ENCODE data around the gene PROK1. TPM values are rescaled to one million over a fixed set of nuclear protein-coding genes. Genes with fewer than 3 reads are reported as not detected.

PROK1 gene
- total RNA-seq, 1 experiment from 2014 or later = not detected

DNA sequence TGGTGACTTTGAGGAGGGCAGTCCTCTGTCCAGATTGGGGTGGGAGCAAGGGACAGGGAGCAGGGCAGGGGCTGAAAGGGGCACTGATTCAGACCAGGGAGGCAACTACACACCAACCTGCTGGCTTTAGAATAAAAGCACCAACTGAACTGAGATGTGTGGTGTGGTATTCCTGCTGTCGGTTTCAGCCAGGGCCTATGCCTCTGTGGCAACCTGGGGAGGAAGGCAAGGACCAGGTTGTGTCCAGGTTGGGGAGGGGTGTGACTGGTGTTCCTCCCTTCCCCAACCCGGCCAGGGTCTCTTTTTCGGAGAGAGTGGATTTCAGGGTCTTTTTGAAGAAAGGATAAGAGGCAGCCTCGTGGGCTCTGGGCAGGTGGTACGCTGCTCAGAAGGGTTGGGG lies 6.3 kb downstream of the PROK1 start:
- Histone ChIP-seq H3K27me3 (replicated peaks; ENCODE audit: insufficient read depth, low read depth, low read length, poor library complexity) (peaks cover 16% of the 10 kb centered on the region), H3K36me3 (ENCODE audit: insufficient read depth, low read length, poor library complexity, severe bottlenecking) (no peaks in the 10 kb centered on the region), H3K4me3 (ENCODE audit: low read depth, low read length, poor library complexity, severe bottlenecking) (no peak overlapping the region), H3K4me1 (ENCODE audit: insufficient read depth, low read length, poor library complexity, severe bottlenecking) (no peaks in the 10 kb centered on the region), H3K9me3 (ENCODE audit: low read depth, low read length, poor library complexity, severe bottlenecking) (no peaks in the 10 kb centered on the region), H3K27ac (ENCODE audit: low read depth, low read length, poor library complexity, severe bottlenecking) (no peak overlapping the region)
- POLR2A ChIA-PET (ENCODE audit: low non-redundant PET) = no interaction called here
- no peak for DNase-seq (ENCODE audit: low spot score)
- intact Hi-C loops (cut with micrococcal nuclease; ENCODE audit: unreplicated experiment) = no loop called here
- no peak for TF ChIP-seq CTCF (conservative IDR thresholded peaks at IDR 0.05; ENCODE audit: low read depth, low read length)
- no peak for TF ChIP-seq EZH2 (IDR thresholded peaks at IDR 0.05; ENCODE audit: borderline replicate concordance, low read depth, low read length, poor library complexity, severe bottlenecking)
- CTCF ChIA-PET = no interaction called here
- BruUV-seq (replicated peaks) = no TSS peak

GRCh38 chr1:110460253-110461220 lies 9.6 kb downstream of the PROK1 start:
- no peak overlapping the region for H3K27ac ChIP-seq (ENCODE audit: low read depth, low read length, poor library complexity, severe bottlenecking)
- no TSS peak for BruUV-seq (replicated peaks)
- CTCF ChIA-PET = interaction anchor here (0.6 to 2.4 kb wide), 15 partner anchors 11 to 431 kb away, joined by 3 to 46 read pairs (median 5); no protein-coding TSS in a partner anchor
- H3K4me1 ChIP-seq (ENCODE audit: insufficient read depth, low read length, poor library complexity, severe bottlenecking) = no peaks in the 10 kb centered on the region
- H3K4me3 ChIP-seq (ENCODE audit: low read depth, low read length, poor library complexity, severe bottlenecking) = no peak overlapping the region
- H3K36me3 ChIP-seq (ENCODE audit: insufficient read depth, low read length, poor library complexity, severe bottlenecking) = no peaks in the 10 kb centered on the region
- POLR2A ChIA-PET (ENCODE audit: low non-redundant PET) = interaction anchor here (0.7 kb wide), 1 partner anchor 52 kb away, joined by 3 read pairs; no protein-coding TSS in a partner anchor
- DNase-seq (ENCODE audit: low spot score) = peak; percentile 90
- H3K27me3 ChIP-seq (replicated peaks; ENCODE audit: insufficient read depth, low read depth, low read length, poor library complexity) = no peaks in the 10 kb centered on the region
- no peaks in the 10 kb centered on the region for H3K9me3 ChIP-seq (ENCODE audit: low read depth, low read length, poor library complexity, severe bottlenecking)
- TF ChIP-seq CTCF (conservative IDR thresholded peaks at IDR 0.05; ENCODE audit: low read depth, low read length) = peak; percentile 98
- TF ChIP-seq EZH2 (IDR thresholded peaks at IDR 0.05; ENCODE audit: borderline replicate concordance, low read depth, low read length, poor library complexity, severe bottlenecking) = no peak
- intact Hi-C loops (cut with micrococcal nuclease; ENCODE audit: unreplicated experiment) = loop anchor here (1.0 to 10.0 kb wide), 5 partner anchors 37 to 258 kb away; no protein-coding TSS in a partner anchor

- BruUV-seq (replicated peaks) = no TSS peak
- no peak overlapping the region for H3K4me3 ChIP-seq (ENCODE audit: low read depth, low read length, poor library complexity, severe bottlenecking)
- CTCF ChIA-PET = no interaction called here
- no peak for TF ChIP-seq CTCF (conservative IDR thresholded peaks at IDR 0.05; ENCODE audit: low read depth, low read length)
- TF ChIP-seq EZH2 (IDR thresholded peaks at IDR 0.05; ENCODE audit: borderline replicate concordance, low read depth, low read length, poor library complexity, severe bottlenecking) = no peak
- H3K9me3 ChIP-seq (ENCODE audit: low read depth, low read length, poor library complexity, severe bottlenecking) = no peaks in the 10 kb centered on the region
- DNase-seq (ENCODE audit: low spot score) = no peak
- no peak overlapping the region for H3K27ac ChIP-seq (ENCODE audit: low read depth, low read length, poor library complexity, severe bottlenecking)
- intact Hi-C loops (cut with micrococcal nuclease; ENCODE audit: unreplicated experiment) = loop anchor here (5.0 to 10.0 kb wide), 2 partner anchors 35 to 147 kb away; no protein-coding TSS in a partner anchor
- no peaks in the 10 kb centered on the region for H3K27me3 ChIP-seq (replicated peaks; ENCODE audit: insufficient read depth, low read depth, low read length, poor library complexity)
- H3K4me1 ChIP-seq (ENCODE audit: insufficient read depth, low read length, poor library complexity, severe bottlenecking) = no peaks in the 10 kb centered on the region
- POLR2A ChIA-PET (ENCODE audit: low non-redundant PET) = no interaction called here
- no peaks in the 10 kb centered on the region for H3K36me3 ChIP-seq (ENCODE audit: insufficient read depth, low read length, poor library complexity, severe bottlenecking)
Observed at GRCh38 chr1:110462093-110462492, 11.1 kb downstream of the PROK1 start.

Measured in A673 (cell line).